ENCODE measurements around the gene ENGASE. TPM values are rescaled to one million over a fixed set of nuclear protein-coding genes. Genes with fewer than 3 reads are reported as not detected.
A peak's percentile ranks its signal among the peaks of the same experiment; 100 is the strongest.

Gene ENGASE
- total and polyA plus RNA-seq, 9 of the 15 experiments (the other 6 are each of a cell fraction or from before 2014, with no cell fraction given), result 0.06 to 45.5 (median 13.9) TPM

DNA sequence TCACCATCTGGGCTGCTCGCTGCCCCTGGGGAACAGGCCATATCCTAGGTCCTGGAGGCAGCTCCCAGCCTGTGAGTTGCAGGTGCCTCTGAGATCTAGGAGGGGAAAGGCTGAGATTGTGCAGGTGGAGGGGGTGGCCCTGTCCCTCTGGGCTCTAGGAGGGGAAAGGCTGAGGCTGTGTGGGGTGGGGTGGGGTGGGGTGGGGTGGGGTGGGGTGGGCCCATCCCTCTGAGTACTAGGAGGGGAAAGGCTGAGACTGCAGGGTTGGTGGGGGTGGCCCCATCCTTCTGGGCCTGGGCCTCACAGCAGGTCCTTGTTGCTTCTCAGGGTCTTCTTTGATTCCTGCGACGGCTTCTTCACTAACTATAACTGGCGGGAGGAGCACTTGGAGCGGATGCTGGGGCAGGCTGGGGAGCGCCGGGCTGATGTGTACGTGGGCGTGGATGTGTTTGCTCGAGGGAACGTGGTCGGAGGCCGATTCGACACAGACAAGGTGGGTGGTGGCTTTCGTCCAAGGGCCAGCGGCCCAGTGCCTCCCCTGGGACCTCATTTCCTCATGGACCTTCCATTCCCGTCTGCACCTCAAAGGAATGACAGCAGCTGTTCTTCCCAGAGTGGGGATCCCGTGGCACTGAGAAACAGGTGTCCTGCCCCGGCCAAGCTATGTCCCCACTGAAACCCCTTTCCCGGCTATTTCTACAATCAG, 7.1 kb downstream of the ENGASE start:
- Histone ChIP-seq H4K20me1 (replicated peaks; ENCODE audit: control insufficient read depth, insufficient read depth, low read length) (peaks cover 10% of the 10 kb centered on the region), H3K4me2 (ENCODE audit: insufficient read depth, low read length) (no peak overlapping the region), H3K9ac (ENCODE audit: insufficient read depth in 1 of 2, low read depth in 2 of 2, low read length in 2 of 2) (0 out of 4 replicates have a peak overlapping the region, but pooled peaks of 1 of the 2 experiments have one; percentile 20), H3K4me3 (no peak overlapping the region), H3K79me2 (ENCODE audit: control insufficient read depth, insufficient read depth, low read length) (no peaks in the 10 kb centered on the region), H3K27me3 (ENCODE audit: control insufficient read depth in 2 of 2, insufficient read depth in 2 of 2, low read length in 2 of 2) (no peaks in the 10 kb centered on the region), H3K9me3 (replicated peaks; ENCODE audit: control insufficient read depth, insufficient read depth, low read depth, low read length) (no peaks in the 10 kb centered on the region), H3K4me1 (replicated peaks in 1 of 2; ENCODE audit: control insufficient read depth in 2 of 2, insufficient read depth in 2 of 2, low read length in 2 of 2) (peaks cover 0 to 22% of the 10 kb centered on the region in 2 experiments; a peak in 2 of 5 replicates), H3K36me3 (ENCODE audit: control insufficient read depth, insufficient read depth, low read length) (peaks cover 77% of the 10 kb centered on the region; the same call in 1 of the 3 replicates), H2AFZ (ENCODE audit: low read depth, low read length) (no peak overlapping the region), H3K9me1 (ENCODE audit: control insufficient read depth, insufficient read depth, low read length) (peaks cover 3% of the 10 kb centered on the region), H3K27ac (ENCODE audit: extremely low read depth, low read depth, low read length) (no peak overlapping the region)
- DNase-seq (ENCODE audit: extremely low read depth in 1 of 4, low spot score in 3 of 4) (no peak), ATAC-seq (no peak), FAIRE-seq (no peak)
- TF ChIP-seq HMGN3 (IDR thresholded peaks at IDR 0.05; ENCODE audit: borderline replicate concordance, extremely low read depth, insufficient read length, low read depth, low read length), result peak; percentile 2
- TF ChIP-seq ZBTB17 (CRISPR knock-in tag; IDR thresholded peaks at IDR 0.05), result no peak
- no peak for TF ChIP-seq ASH1L (IDR thresholded peaks at IDR 0.05; ENCODE audit: borderline replicate concordance, low read depth, partially characterized antibody)
- TF ChIP-seq, protein P1, sequence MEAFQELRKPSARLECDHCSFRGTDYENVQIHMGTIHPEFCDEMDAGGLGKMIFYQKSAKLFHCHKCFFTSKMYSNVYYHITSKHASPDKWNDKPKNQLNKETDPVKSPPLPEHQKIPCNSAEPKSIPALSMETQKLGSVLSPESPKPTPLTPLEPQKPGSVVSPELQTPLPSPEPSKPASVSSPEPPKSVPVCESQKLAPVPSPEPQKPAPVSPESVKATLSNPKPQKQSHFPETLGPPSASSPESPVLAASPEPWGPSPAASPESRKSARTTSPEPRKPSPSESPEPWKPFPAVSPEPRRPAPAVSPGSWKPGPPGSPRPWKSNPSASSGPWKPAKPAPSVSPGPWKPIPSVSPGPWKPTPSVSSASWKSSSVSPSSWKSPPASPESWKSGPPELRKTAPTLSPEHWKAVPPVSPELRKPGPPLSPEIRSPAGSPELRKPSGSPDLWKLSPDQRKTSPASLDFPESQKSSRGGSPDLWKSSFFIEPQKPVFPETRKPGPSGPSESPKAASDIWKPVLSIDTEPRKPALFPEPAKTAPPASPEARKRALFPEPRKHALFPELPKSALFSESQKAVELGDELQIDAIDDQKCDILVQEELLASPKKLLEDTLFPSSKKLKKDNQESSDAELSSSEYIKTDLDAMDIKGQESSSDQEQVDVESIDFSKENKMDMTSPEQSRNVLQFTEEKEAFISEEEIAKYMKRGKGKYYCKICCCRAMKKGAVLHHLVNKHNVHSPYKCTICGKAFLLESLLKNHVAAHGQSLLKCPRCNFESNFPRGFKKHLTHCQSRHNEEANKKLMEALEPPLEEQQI (IDR thresholded peaks at IDR 0.05), result no peak
- in situ Hi-C loops (cut with MboI), result no loop called here
- intact Hi-C loops (cut with micrococcal nuclease), result loop anchor here (2.0 to 5.0 kb wide), 2 partner anchors 17 to 34 kb away; no protein-coding TSS in a partner anchor
- ChIA-PET CTCF (ENCODE audit: low intra/inter-chr PET ratio) (interaction anchor here (1.9 to 2.5 kb wide), 2 partner anchors 17 to 36 kb away, joined by 7 to 15 read pairs; no protein-coding TSS in a partner anchor), POLR2A (interaction anchor here (0.6 to 1.6 kb wide), 2 partner anchors 20 to 233 kb away, joined by 3 read pairs; no protein-coding TSS in a partner anchor)
- WGBS (ENCODE audit: insufficient coverage, low coverage, missing lambda C conversion rate), result 68% methylated on average over 16 of the region's 20 CpGs
- no TSS peak for BruUV-seq (replicated peaks)
